Measurements from ENCODE around the gene KIF26A.

DNA sequence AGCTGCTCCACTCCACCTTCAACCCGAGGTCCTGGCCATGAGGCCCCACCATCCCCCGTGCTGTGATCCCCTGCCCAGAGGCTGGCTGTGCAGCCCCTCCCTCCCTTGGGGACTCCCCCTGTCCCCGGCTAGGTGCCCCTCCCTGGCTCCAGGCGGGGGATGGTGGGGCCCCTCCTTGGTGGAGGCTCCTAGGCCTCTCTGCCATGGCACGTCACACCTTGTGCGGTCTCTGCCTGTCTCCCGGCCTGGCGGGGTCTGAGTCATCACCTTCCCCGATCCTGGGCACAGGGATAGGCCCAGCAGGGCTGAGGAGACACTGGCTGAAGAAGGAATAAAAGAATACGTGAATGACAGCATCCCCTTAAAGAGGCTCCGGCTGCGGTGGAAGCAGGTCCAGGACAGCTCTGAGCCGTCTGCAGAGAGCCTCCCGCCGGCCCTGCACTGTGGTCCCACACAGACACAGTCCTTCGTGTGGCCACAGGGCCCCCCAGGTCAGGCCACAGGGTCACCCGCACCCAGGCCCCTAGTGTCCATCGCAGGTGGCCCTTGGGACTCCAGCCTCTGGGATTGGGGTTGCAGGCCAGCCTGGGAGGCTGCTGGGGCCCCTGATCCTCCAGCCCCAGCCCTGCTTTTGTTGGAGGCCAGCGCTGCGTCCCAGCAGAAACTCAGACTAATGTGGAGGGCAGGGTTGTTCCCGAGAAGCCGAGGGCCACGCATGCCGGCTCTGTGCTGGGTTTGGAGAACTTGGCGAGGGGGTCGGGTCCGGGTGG, 43.6 kb downstream of the KIF26A start:
- TF ChIP-seq, protein P1, sequence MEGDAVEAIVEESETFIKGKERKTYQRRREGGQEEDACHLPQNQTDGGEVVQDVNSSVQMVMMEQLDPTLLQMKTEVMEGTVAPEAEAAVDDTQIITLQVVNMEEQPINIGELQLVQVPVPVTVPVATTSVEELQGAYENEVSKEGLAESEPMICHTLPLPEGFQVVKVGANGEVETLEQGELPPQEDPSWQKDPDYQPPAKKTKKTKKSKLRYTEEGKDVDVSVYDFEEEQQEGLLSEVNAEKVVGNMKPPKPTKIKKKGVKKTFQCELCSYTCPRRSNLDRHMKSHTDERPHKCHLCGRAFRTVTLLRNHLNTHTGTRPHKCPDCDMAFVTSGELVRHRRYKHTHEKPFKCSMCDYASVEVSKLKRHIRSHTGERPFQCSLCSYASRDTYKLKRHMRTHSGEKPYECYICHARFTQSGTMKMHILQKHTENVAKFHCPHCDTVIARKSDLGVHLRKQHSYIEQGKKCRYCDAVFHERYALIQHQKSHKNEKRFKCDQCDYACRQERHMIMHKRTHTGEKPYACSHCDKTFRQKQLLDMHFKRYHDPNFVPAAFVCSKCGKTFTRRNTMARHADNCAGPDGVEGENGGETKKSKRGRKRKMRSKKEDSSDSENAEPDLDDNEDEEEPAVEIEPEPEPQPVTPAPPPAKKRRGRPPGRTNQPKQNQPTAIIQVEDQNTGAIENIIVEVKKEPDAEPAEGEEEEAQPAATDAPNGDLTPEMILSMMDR (IDR thresholded peaks at IDR 0.05): no peak
- TF ChIP-seq POLR2A (IDR thresholded peaks at IDR 0.05): no peak
- no peak for TF ChIP-seq POLR2AphosphoS5 (IDR thresholded peaks at IDR 0.05)

Data from breast epithelium (tissue), 3 donors.